Right hindlimb (tissue), 1 donor: ENCODE results near the gene DPYD.

Source experiments
- DNase-seq: peaks from one replicate; pipeline ENCODE4 v3.0.0-alpha.2; 2018

Gene DPYD

GRCh38 chr1:97906567-97907241 is 14.1 kb downstream of the DPYD start:
- DNase-seq, result no peak

GRCh38 chr1:97905141-97905940 is 15.5 kb downstream of the DPYD start:
- DNase-seq, result no peak

GRCh38 chr1:97904534-97904933 is 16.3 kb downstream of the DPYD start:
- no peak for DNase-seq

- no peak for DNase-seq
Observed at GRCh38 chr1:97903626-97904025, 17.2 kb downstream of the DPYD start.

GRCh38 chr1:97902067-97902466 is 18.8 kb downstream of the DPYD start:
- DNase-seq, result no peak

GRCh38 chr1:97901017-97901658 is 19.7 kb downstream of the DPYD start:
- DNase-seq, result no peak

- no peak for DNase-seq
Observed at GRCh38 chr1:97898948-97899347, 21.9 kb downstream of the DPYD start.

- DNase-seq, result no peak
Observed at GRCh38 chr1:97895278-97895677, 25.6 kb downstream of the DPYD start.

- no peak for DNase-seq
Observed at GRCh38 chr1:97893844-97894243, 27.0 kb downstream of the DPYD start.

- no peak for DNase-seq
Observed at GRCh38 chr1:97886199-97886598, 34.6 kb downstream of the DPYD start.

- no peak for DNase-seq
Observed at GRCh38 chr1:97883823-97884222, 37.0 kb downstream of the DPYD start.

GRCh38 chr1:97877307-97877706 is 43.5 kb downstream of the DPYD start:
- DNase-seq, result no peak

GRCh38 chr1:97875996-97876395 is 44.8 kb downstream of the DPYD start:
- no peak for DNase-seq

- no peak for DNase-seq
Observed at GRCh38 chr1:97870589-97870988, 50.2 kb downstream of the DPYD start.

GRCh38 chr1:97869441-97869840 is 51.4 kb downstream of the DPYD start:
- DNase-seq, result no peak

- DNase-seq, result no peak
Observed at GRCh38 chr1:97867127-97867526, 53.7 kb downstream of the DPYD start.

- no peak for DNase-seq
Observed at GRCh38 chr1:97864615-97865014, 56.2 kb downstream of the DPYD start.

- DNase-seq, result no peak
Observed at GRCh38 chr1:97853221-97853620, 67.6 kb downstream of the DPYD start.

- DNase-seq, result no peak
Observed at GRCh38 chr1:97849345-97850340, 71.2 kb downstream of the DPYD start.

GRCh38 chr1:97845805-97846204 is 75.0 kb downstream of the DPYD start:
- peak; percentile 7 for DNase-seq

GRCh38 chr1:97844552-97845089 is 76.2 kb downstream of the DPYD start:
- peak; percentile 12 for DNase-seq

- DNase-seq, result no peak
Observed at GRCh38 chr1:97841338-97841737, 79.5 kb downstream of the DPYD start.
